Naive B cell (primary cell): ENCODE measurements around the gene PARP16. TPM values are rescaled to one million over a fixed set of nuclear protein-coding genes. Genes with fewer than 3 reads are reported as not detected.
"Not testable (repeated sequence)": the region's sequence is repeated elsewhere in the genome, so short reads cannot be mapped to it uniquely, and the experiment has no call there.

Experiments used
- ATAC-seq, 2 donors: fragments of 150-1000 bp; cut with Tn5 transposase; 2 replicates each; pipeline ENCODE4 v1.10.0; 2021; ENCODE audit warnings: low read depth in 2 of 2, mild to moderate bottlenecking in 2 of 2, moderate library complexity in 2 of 2
- DNase-seq: peaks from one replicate; pipeline ENCODE4 v3.0.0; 2022
- H3K27ac Mint-ChIP-seq, 6 donors: one replicate each; pipeline ENCODE4 v1.8.0; 2020 to 2022; ENCODE audit warnings: mild to moderate bottlenecking in 6 of 6, mixed read lengths in 6 of 6, moderate library complexity in 5 of 6, inconsistent platforms in 2 of 6
- H3K27me3 Mint-ChIP-seq, 3 donors: one replicate each; pipeline ENCODE4 v1.8.0; 2021 to 2022; ENCODE audit warnings: mixed read lengths in 3 of 3, mild to moderate bottlenecking in 1 of 3
- H3K36me3 Mint-ChIP-seq, 2 donors: one replicate each; pipeline ENCODE4 v1.8.0; 2020 to 2022; ENCODE audit warnings: mixed read lengths in 2 of 2, inconsistent platforms in 1 of 2, mild to moderate bottlenecking in 1 of 2
- H3K4me1 Mint-ChIP-seq, 3 donors: one replicate each; pipeline ENCODE4 v1.8.0; 2020 to 2022; ENCODE audit warnings: mixed read lengths in 3 of 3, inconsistent platforms in 1 of 3, mild to moderate bottlenecking in 1 of 3, moderate library complexity in 1 of 3
- H3K4me3 Mint-ChIP-seq, 8 donors: one replicate each; pipeline ENCODE4 v1.8.0; 2020 to 2022; ENCODE audit warnings: mild to moderate bottlenecking in 8 of 8, mixed read lengths in 8 of 8, moderate library complexity in 8 of 8, inconsistent platforms in 2 of 8
- H3K9me3 Mint-ChIP-seq, 7 donors: one replicate each; pipeline ENCODE4 v1.8.0; 2020 to 2022; ENCODE audit warnings: mixed read lengths in 7 of 7, mild to moderate bottlenecking in 5 of 7, inconsistent platforms in 2 of 7, moderate library complexity in 1 of 7
- polyA plus RNA-seq, 6 donors: library from polyadenylated mRNA; unstranded; fragments of 300-500 nt; fragmentation: Illumina TruSeq; gene quantifications; one replicate each; pipeline ENCODE4 v1.2.3, GENCODE V29; 2021; ENCODE audit warnings: low read depth in 6 of 6

The PARP16 gene
- polyA plus RNA-seq, 6 donors from 2014 or later = 18.6 to 32.9 (median 27.6) TPM

DNA sequence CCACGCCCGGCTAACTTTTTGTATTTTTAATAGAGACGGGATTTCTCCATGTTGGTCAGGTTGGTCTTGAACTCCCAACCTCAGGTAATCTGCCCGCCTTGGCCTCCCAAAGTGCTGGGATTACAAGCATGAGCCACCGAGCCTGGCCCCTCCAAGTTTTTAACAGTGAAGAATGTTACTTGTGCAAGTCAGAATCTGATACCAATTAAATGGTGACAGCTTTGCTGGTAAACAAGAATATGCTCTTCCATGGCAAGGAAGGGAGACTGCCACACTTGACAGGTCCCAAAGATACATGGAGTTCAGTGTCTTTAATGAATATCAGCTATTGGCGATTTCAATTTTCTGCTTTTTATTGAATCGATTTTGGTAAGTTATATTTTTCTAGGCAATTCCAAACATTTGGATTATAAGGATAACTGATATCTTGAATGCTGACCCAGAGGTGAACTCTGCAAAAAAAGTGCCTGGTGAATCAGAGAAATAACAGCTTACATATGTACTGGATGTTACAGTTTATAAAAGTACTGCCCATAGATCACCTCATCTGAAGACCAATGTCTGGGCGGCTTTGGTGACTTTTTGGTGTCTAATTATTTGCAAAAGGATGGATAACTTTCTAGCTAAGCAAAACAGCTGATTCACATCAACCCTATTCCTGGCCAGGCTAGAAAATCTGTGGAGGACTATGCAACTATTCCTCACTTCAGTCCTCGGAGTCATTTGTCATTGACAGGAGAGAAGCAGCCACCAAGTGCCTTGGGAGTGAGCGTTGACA lies 1.2 kb downstream of the PARP16 start:
- peaks cover 18 to 50% (median 33%) of the 10 kb centered on the region in 3 donors for H3K4me1 Mint-ChIP-seq
- DNase-seq (no peak), ATAC-seq (no peak)
- H3K27me3 Mint-ChIP-seq = no peaks in the 10 kb centered on the region
- peak overlapping the region; percentile 82 to 95 (median 91) for H3K4me3 Mint-ChIP-seq
- H3K9me3 Mint-ChIP-seq = no peaks in the 10 kb centered on the region
- peak overlapping the region; percentile 83 to 95 (median 88) for H3K27ac Mint-ChIP-seq
- no peaks in the 10 kb centered on the region for H3K36me3 Mint-ChIP-seq

- Mint-ChIP-seq H3K9me3 (no peaks in the 10 kb centered on the region), H3K36me3 (peaks cover 0 to 5% of the 10 kb centered on the region in 2 donors), H3K27me3 (no peaks in the 10 kb centered on the region), H3K4me3 (no peak overlapping the region), H3K27ac (peak overlapping the region in 1 of 6 donors; percentile 68), H3K4me1 (peaks cover 23 to 32% (median 27%) of the 10 kb centered on the region in 3 donors)
- no peak for ATAC-seq
- DNase-seq = no peak
Measured at GRCh38 chr15:65278480-65278879, 8.2 kb downstream of the PARP16 start.

GRCh38 chr15:65277015-65277414 lies 9.7 kb downstream of the PARP16 start:
- Mint-ChIP-seq H3K27ac (peak overlapping the region in 1 of 6 donors; percentile 66), H3K9me3 (no peaks in the 10 kb centered on the region), H3K4me1 (peaks cover 26 to 29% (median 27%) of the 10 kb centered on the region in 3 donors), H3K27me3 (no peaks in the 10 kb centered on the region), H3K36me3 (peaks cover 0 to 5% of the 10 kb centered on the region in 2 donors), H3K4me3 (no peak overlapping the region)
- ATAC-seq (no peak), DNase-seq (no peak)

DNA sequence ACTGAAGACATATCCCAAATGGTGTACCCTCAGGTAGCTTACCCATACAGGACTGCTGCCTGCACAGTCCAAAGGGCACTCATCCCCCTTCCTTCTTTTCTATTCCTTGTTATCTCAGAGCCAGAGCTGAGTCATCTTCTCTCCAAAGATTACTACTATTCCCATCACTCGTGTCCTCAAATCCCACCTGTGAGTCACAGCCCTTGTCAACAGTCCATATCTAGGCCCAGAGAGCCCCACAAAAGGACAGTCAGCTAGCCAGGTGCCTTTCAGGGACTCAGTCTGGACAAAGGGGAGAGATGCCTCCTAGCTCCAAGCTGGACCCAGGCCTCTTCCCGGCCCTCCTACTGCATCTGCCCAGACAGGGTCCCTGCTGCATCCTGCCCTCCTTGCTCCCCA lies 11.0 kb downstream of the PARP16 start:
- no peak for DNase-seq
- H3K27ac Mint-ChIP-seq = peak overlapping the region in 1 of 6 donors; percentile 16

DNA sequence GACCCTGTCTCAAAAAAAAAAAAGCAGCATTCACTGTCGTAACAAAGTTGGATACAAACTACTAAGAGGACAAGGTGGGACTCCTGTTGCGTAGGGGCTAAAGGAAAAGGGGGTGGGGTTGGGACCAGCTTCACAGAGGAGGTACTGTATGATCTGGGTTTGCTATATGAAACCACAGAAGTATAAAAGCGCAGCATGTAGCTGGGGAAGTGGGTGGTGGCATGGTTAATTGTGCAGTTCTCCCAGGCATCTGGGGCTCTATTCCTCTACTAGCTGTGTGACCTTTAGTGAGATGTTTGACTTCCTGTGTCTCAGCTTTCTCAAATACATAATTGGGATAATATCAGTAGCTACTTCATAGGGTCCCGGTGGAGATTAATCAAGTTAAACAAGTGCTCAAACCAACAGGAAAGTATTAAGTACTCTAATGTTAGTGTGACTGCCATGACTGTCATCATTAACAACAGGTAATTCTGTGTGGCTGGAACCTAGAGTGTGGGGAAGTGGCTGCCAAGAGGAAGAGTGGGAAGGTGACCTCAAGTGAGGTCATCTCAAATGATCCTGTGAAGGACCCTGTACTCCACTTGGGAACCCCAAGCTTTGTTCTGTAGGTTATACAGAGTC lies 11.5 kb downstream of the PARP16 start:
- Mint-ChIP-seq H3K36me3 (peaks cover 0 to 5% of the 10 kb centered on the region in 2 donors), H3K27ac (peak overlapping the region in 1 of 6 donors; percentile 48), H3K4me1 (peaks cover 20 to 23% (median 21%) of the 10 kb centered on the region in 3 donors), H3K4me3 (no peak overlapping the region), H3K27me3 (no peaks in the 10 kb centered on the region), H3K9me3 (no peaks in the 10 kb centered on the region)
- DNase-seq = no peak
- no peak for ATAC-seq

More for the DNA sequence above, 11.0 kb downstream of the PARP16 start:
- no peaks in the 10 kb centered on the region for H3K27me3 Mint-ChIP-seq
- H3K4me1 Mint-ChIP-seq = peaks cover 24 to 27% (median 24%) of the 10 kb centered on the region in 3 donors
- no peak for ATAC-seq
- peaks cover 0 to 5% of the 10 kb centered on the region in 2 donors for H3K36me3 Mint-ChIP-seq
- no peaks in the 10 kb centered on the region for H3K9me3 Mint-ChIP-seq
- no peak overlapping the region for H3K4me3 Mint-ChIP-seq

GRCh38 chr15:65270811-65271545 lies 15.7 kb downstream of the PARP16 start:
- DNase-seq, H3K27me3 Mint-ChIP-seq, H3K9me3 Mint-ChIP-seq, H3K4me3 Mint-ChIP-seq: not testable (repeated sequence)
- Mint-ChIP-seq H3K4me1 (peaks cover 9 to 16% (median 16%) of the 10 kb centered on the region in 3 donors), H3K27ac (peak overlapping the region in 1 of 6 donors; percentile 51), H3K36me3 (peaks cover 6 to 10% of the 10 kb centered on the region in 2 donors)
- ATAC-seq = peak in 1 of 2 donors; percentile 30

- Mint-ChIP-seq H3K27ac (no peak overlapping the region), H3K4me1 (peaks cover 4 to 12% (median 4%) of the 10 kb centered on the region in 3 donors)
Measured at GRCh38 chr15:65268411-65268810, 18.3 kb downstream of the PARP16 start.

GRCh38 chr15:65266469-65266868 lies 20.2 kb downstream of the PARP16 start:
- no peak overlapping the region for H3K4me3 Mint-ChIP-seq
- ATAC-seq (no peak), DNase-seq (no peak)
- peak overlapping the region in 1 of 6 donors; percentile 58 for H3K27ac Mint-ChIP-seq
- H3K36me3 Mint-ChIP-seq = peaks cover 15 to 17% of the 10 kb centered on the region in 2 donors
- H3K27me3 Mint-ChIP-seq = no peaks in the 10 kb centered on the region
- H3K4me1 Mint-ChIP-seq = peaks cover 0 to 4% (median 0%) of the 10 kb centered on the region in 3 donors
- H3K9me3 Mint-ChIP-seq = no peaks in the 10 kb centered on the region

More at GRCh38 chr15:65268411-65268810, 18.3 kb downstream of the PARP16 start:
- no peak overlapping the region for H3K4me3 Mint-ChIP-seq
- no peak for ATAC-seq
- H3K9me3 Mint-ChIP-seq = no peaks in the 10 kb centered on the region
- H3K36me3 Mint-ChIP-seq = peaks cover 6 to 10% of the 10 kb centered on the region in 2 donors
- no peak for DNase-seq
- H3K27me3 Mint-ChIP-seq = no peaks in the 10 kb centered on the region

- no peak overlapping the region for H3K27ac Mint-ChIP-seq
- DNase-seq (no peak), ATAC-seq (no peak)
- no peaks in the 10 kb centered on the region for H3K27me3 Mint-ChIP-seq
- peaks cover 0 to 4% (median 0%) of the 10 kb centered on the region in 3 donors for H3K4me1 Mint-ChIP-seq
- peaks cover 27 to 32% of the 10 kb centered on the region in 2 donors for H3K36me3 Mint-ChIP-seq
- H3K9me3 Mint-ChIP-seq = no peaks in the 10 kb centered on the region
- peak overlapping the region in 1 of 8 donors; percentile 12 for H3K4me3 Mint-ChIP-seq
Measured at GRCh38 chr15:65264863-65265430, 21.7 kb downstream of the PARP16 start.

GRCh38 chr15:65263313-65263712 lies 23.4 kb downstream of the PARP16 start:
- Mint-ChIP-seq H3K27ac (no peak overlapping the region), H3K27me3 (no peaks in the 10 kb centered on the region), H3K4me3 (no peak overlapping the region), H3K36me3 (peaks cover 41 to 45% of the 10 kb centered on the region in 2 donors), H3K9me3 (no peaks in the 10 kb centered on the region), H3K4me1 (peaks cover 0 to 4% (median 0%) of the 10 kb centered on the region in 3 donors)
- ATAC-seq = no peak
- no peak for DNase-seq

DNA sequence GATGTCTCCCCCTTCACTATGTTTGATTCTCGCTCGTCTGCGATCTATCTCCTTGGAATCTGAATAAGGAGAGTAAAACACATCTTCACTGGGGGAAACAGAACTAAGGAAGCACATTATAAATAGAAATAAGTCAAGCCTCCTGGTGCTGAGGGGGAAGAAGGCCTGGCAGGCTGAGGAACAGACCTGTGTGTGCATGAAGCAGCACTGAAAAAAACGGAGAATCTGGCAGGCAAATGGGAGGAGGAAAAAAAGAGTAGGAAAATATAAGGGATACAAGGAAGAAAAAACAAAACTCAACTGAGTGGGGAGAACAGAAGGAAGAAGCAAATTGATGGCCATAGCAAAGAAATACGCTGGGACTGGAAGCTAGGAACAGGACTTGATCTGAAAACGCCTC lies 25.7 kb downstream of the PARP16 start:
- no peak overlapping the region for H3K4me3 Mint-ChIP-seq
- no peaks in the 10 kb centered on the region for H3K27me3 Mint-ChIP-seq
- no peak for DNase-seq
- peaks cover 0 to 3% (median 0%) of the 10 kb centered on the region in 3 donors for H3K4me1 Mint-ChIP-seq
- peak overlapping the region in 1 of 6 donors; percentile 3 for H3K27ac Mint-ChIP-seq
- H3K36me3 Mint-ChIP-seq = peaks cover 45 to 49% of the 10 kb centered on the region in 2 donors
- no peak for ATAC-seq
- H3K9me3 Mint-ChIP-seq = no peaks in the 10 kb centered on the region

DNA sequence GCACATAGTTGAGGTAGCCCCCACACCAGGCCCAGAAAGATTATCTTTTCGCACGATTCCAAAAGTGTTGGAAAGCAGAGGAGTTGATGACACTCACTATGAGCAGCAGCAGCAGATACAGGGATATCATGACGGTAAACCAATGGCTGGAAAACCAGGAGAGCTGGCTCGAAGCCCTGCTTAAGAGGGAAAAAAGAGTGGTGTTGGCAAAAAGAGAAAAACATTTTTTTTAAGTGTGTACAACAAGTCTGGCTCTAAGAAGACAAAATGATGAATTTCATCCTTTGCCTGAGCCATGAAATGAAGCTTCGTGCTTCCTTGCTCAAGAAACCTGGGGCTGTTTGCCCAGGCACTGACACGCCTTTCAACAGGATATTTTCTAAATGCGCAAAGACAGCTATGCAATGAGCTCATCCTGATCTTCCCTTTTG lies 27.3 kb downstream of the PARP16 start:
- Mint-ChIP-seq H3K27me3 (no peaks in the 10 kb centered on the region), H3K36me3 (peaks cover 42 to 49% of the 10 kb centered on the region in 2 donors), H3K4me3 (no peak overlapping the region), H3K4me1 (peaks cover 0 to 3% (median 0%) of the 10 kb centered on the region in 3 donors), H3K9me3 (no peaks in the 10 kb centered on the region), H3K27ac (peak overlapping the region in 1 of 6 donors; percentile 45)
- ATAC-seq (no peak), DNase-seq (no peak)
